Heart left ventricle (tissue), 13 donors: ENCODE data around the gene FAM240A.

Experiments used
- CTCF ChIP-seq, 12 donors: fragments of 200-600 bp; sonication (generic) in 4 of 12; IDR thresholded peaks; one replicate each; pipeline versions ENCODE4 v1.5.0 to v1.8.0; 2018 to 2022; ENCODE audit warnings: antibody characterized with exemption in 12 of 12, mild to moderate bottlenecking in 5 of 12
- POLR2A ChIP-seq, 2 donors: fragments of 450-650 bp; IDR thresholded peaks; one replicate each; pipeline ENCODE4 v1.6.1; 2017; ENCODE audit warnings: antibody characterized with exemption in 2 of 2, mild to moderate bottlenecking in 2 of 2, moderate library complexity in 2 of 2
- donor health status: ischemic (EF 13 %, LVEDD 7.1; RV severe dilation, severe dysfunction).
- donor health status: DM: no; HTN: yes; CAD: no.
- donor health status: DM: no; HTN: no; CAD: no.
- donor health status: ischemic (EF 25% LVEDD 6.9; RV normal size, moderate dysfunction).
- donor health status: ischemic (EF 25% LVEDD 5.7; RV mildly dilated, moderate dysfunction).
- donor health status: ischemic (EF 35%, LVEDD 5.7; RV mildly dilated, moderate dysfunction).
- donor health status: nonischemic (EF 11% LVEDD 7.7; RV severe dilation, severe dysfunction).
- donor health status: DM: yes; HTN: yes; CAD: no.
- donor health status: PGD.
- donor health status: ischemic (EF 29% LVEDD 5.4; RV normal size, mild dysfunction).
- donor health status: nonischemic (EF 23%, LVEDD 6.1; RV moderate dilation, normal function).

GRCh38 chr3:46612324-46612723, at the start of gene FAM240A:
- TF ChIP-seq CTCF (IDR thresholded peaks at IDR 0.05) (no peak), POLR2A (IDR thresholded peaks at IDR 0.05) (no peak)
